Measurements from ENCODE around the gene CNTROB.

- TF ChIP-seq CTCF (IDR thresholded peaks at IDR 0.05) (no peak), POLR2A (IDR thresholded peaks at IDR 0.05) (no peak)
Measured at GRCh38 chr17:7903154-7904103, 28.6 kb upstream of the CNTROB start.
